ENCODE results near the gene ADGRB2.

GRCh38 chr1:31792541-31792940 is 28.4 kb upstream of the ADGRB2 start:
- TF ChIP-seq CTCF (IDR thresholded peaks at IDR 0.05) (no peak), EZH2 (IDR thresholded peaks at IDR 0.05) (no peak)
